Measurements from ENCODE around the gene DNAAF1.

DNA sequence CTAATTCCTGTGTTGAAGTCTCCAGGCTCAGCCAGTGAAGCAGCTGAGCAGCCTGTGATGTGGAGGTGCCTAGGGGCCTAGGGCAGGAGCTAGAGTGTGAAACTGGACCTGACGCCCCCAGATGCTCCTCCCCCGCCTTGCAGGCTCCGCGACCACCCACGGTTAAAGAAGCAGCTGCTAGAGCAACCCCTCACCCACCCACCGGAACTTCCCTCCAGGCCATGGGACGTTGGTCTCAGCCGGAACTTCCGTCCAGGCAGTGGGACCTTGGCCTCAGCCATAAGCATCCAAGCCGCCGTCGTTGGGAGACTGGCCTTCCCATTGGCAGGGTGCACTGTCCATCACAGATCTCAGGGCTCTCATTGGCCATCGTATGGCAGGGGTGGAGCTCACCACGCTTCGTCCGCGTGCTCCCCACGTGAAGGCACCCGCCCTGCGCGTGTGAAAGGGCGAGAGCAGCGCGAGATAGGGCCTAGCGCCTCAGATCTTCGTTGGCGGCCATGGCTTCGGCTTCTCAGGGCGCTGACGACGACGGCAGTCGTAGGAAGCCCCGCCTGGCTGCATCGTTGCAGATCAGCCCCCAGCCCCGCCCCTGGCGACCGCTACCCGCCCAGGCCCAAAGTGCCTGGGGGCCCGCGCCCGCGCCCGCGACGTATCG, 45.8 kb downstream of the DNAAF1 start, which contains the start of gene ADAD2:
- TF ChIP-seq POLR2AphosphoS5 (IDR thresholded peaks at IDR 0.05; ENCODE audit: low read depth, low read length) (no peak), EP300 (IDR thresholded peaks at IDR 0.05; ENCODE audit: borderline replicate concordance in 1 of 2, low read depth in 1 of 2, low read length in 1 of 2) (no peak), FOXM1 (IDR thresholded peaks at IDR 0.05; ENCODE audit: low read depth) (no peak)
- TF ChIP-seq, protein P1, sequence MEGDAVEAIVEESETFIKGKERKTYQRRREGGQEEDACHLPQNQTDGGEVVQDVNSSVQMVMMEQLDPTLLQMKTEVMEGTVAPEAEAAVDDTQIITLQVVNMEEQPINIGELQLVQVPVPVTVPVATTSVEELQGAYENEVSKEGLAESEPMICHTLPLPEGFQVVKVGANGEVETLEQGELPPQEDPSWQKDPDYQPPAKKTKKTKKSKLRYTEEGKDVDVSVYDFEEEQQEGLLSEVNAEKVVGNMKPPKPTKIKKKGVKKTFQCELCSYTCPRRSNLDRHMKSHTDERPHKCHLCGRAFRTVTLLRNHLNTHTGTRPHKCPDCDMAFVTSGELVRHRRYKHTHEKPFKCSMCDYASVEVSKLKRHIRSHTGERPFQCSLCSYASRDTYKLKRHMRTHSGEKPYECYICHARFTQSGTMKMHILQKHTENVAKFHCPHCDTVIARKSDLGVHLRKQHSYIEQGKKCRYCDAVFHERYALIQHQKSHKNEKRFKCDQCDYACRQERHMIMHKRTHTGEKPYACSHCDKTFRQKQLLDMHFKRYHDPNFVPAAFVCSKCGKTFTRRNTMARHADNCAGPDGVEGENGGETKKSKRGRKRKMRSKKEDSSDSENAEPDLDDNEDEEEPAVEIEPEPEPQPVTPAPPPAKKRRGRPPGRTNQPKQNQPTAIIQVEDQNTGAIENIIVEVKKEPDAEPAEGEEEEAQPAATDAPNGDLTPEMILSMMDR (IDR thresholded peaks at IDR 0.05) = no peak
